ENCODE results near the gene HNRNPH2. TPM values are rescaled to one million over a fixed set of nuclear protein-coding genes. Genes with fewer than 3 reads are reported as not detected.

Gene HNRNPH2
- total and polyA plus RNA-seq, 9 of the 15 experiments (the other 6 are each of a cell fraction or from before 2014, with no cell fraction given) = 40.0 to 130 (median 60.3) TPM

- TF ChIP-seq CTCF (IDR thresholded peaks at IDR 0.05 in 2 of 3, conservative IDR thresholded peaks at IDR 0.05 in 1 of 3; ENCODE audit: insufficient read depth in 2 of 3, low read depth in 1 of 3, low read length in 3 of 3) = peak in 1 of 3 experiments; percentile 23; a peak in 1 of 6 replicates
- TF ChIP-seq VEZF1 (CRISPR knock-in tag; IDR thresholded peaks at IDR 0.05) = peak; percentile 93
- TF ChIP-seq HDAC1 (IDR thresholded peaks at IDR 0.05) = peak in 1 of 2 experiments; percentile 89; a peak in 2 of 4 replicates
- no peak; a peak in 1 of 4 replicates for TF ChIP-seq NONO (IDR thresholded peaks at IDR 0.05; ENCODE audit: low read depth in 2 of 2, low read length in 1 of 2)
- peak in 1 of 2 experiments; percentile 70; a peak in 2 of 4 replicates for TF ChIP-seq MAZ (CRISPR knock-in tag; conservative IDR thresholded peaks at IDR 0.05 in 1 of 2, IDR thresholded peaks at IDR 0.05 in 1 of 2)
- TF ChIP-seq, protein P1, sequence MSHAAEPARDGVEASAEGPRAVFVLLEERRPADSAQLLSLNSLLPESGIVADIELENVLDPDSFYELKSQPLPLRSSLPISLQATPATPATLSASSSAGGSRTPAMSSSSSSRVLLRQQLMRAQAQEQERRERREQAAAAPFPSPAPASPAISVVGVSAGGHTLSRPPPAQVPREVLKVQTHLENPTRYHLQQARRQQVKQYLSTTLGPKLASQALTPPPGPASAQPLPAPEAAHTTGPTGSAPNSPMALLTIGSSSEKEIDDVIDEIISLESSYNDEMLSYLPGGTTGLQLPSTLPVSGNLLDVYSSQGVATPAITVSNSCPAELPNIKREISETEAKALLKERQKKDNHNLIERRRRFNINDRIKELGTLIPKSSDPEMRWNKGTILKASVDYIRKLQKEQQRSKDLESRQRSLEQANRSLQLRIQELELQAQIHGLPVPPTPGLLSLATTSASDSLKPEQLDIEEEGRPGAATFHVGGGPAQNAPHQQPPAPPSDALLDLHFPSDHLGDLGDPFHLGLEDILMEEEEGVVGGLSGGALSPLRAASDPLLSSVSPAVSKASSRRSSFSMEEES (CRISPR knock-in tag; IDR thresholded peaks at IDR 0.05) = peak; percentile 99
- no peak for TF ChIP-seq ZNF75A (CRISPR knock-in tag; IDR thresholded peaks at IDR 0.05)
- peak; percentile 92 for TF ChIP-seq LEF1 (IDR thresholded peaks at IDR 0.05)
- TF ChIP-seq HNRNPUL1 (IDR thresholded peaks at IDR 0.05; ENCODE audit: low read length) = no peak
- TF ChIP-seq, protein P2, sequence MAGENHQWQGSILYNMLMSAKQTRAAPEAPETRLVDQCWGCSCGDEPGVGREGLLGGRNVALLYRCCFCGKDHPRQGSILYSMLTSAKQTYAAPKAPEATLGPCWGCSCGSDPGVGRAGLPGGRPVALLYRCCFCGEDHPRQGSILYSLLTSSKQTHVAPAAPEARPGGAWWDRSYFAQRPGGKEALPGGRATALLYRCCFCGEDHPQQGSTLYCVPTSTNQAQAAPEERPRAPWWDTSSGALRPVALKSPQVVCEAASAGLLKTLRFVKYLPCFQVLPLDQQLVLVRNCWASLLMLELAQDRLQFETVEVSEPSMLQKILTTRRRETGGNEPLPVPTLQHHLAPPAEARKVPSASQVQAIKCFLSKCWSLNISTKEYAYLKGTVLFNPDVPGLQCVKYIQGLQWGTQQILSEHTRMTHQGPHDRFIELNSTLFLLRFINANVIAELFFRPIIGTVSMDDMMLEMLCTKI (IDR thresholded peaks at IDR 0.05; ENCODE audit: partially characterized antibody) = no peak
- peak; percentile 77; the same call in 1 of the 2 replicates for TF ChIP-seq FOXJ2 (tag; IDR thresholded peaks at IDR 0.05)
- TF ChIP-seq KAT7 (CRISPR knock-in tag; IDR thresholded peaks at IDR 0.05; ENCODE audit: borderline replicate concordance) = no peak; the same call in 1 of the 2 replicates
- TF ChIP-seq NFIX (CRISPR knock-in tag; IDR thresholded peaks at IDR 0.05; ENCODE audit: low read depth) = no peak
- no peak for TF ChIP-seq ETS2 (tag; IDR thresholded peaks at IDR 0.05; ENCODE audit: borderline replicate concordance, poor library complexity, severe bottlenecking)
- no peak for TF ChIP-seq RUNX1 (IDR thresholded peaks at IDR 0.05; ENCODE audit: low read depth)
- no peak for TF ChIP-seq CBX8 (IDR thresholded peaks at IDR 0.05; ENCODE audit: borderline replicate concordance, extremely low read depth, low read depth, low read length, poor library complexity, severe bottlenecking)
- no peak for TF ChIP-seq MCM2 (IDR thresholded peaks at IDR 0.05; ENCODE audit: low read depth)
Measured at GRCh38 chrX:101407748-101408531, at the start of gene HNRNPH2, which contains the start of gene GLA (continued).

All from K562 (cell line).